ENCODE measurements around the gene MSI2. TPM values are rescaled to one million over a fixed set of nuclear protein-coding genes. Genes with fewer than 3 reads are reported as not detected.

MSI2 gene
- total and polyA plus RNA-seq, 7 experiments from 2014 or later, result 3.3 to 169 (median 125) TPM

GRCh38 chr17:57654040-57654775 is 397.9 kb downstream of the MSI2 start:
- Histone ChIP-seq H3K27me3 (ENCODE audit: control insufficient read depth in 2 of 2, insufficient read depth in 2 of 2, low read length in 2 of 2) (no peaks in the 10 kb centered on the region), H3K36me3 (ENCODE audit: control insufficient read depth in 2 of 3, insufficient read depth in 3 of 3, low read length in 3 of 3) (peaks cover 0 to 19% (median 0%) of the 10 kb centered on the region in 3 experiments), H3K27ac (ENCODE audit: low read depth, low read length) (no peak overlapping the region), H3K4me1 (ENCODE audit: control insufficient read depth in 2 of 2, insufficient read depth in 2 of 2, low read length in 2 of 2) (no peaks in the 10 kb centered on the region), H3K9me3 (ENCODE audit: control insufficient read depth in 2 of 3, low read length in 3 of 3) (no peaks in the 10 kb centered on the region), H3K4me3 (ENCODE audit: low read length) (no peak overlapping the region)
- no peak for ATAC-seq
- H3K4me3 Mint-ChIP-seq, result no peak overlapping the region
- no peaks in the 10 kb centered on the region for H3K9me3 Mint-ChIP-seq
- H3K4me1 Mint-ChIP-seq, result peaks cover 0 to 8% (median 3%) of the 10 kb centered on the region in 7 donors
- ChIA-PET CTCF (no interaction called here), POLR2A (no interaction called here)
- H3K27me3 Mint-ChIP-seq, result no peaks in the 10 kb centered on the region
- DNase-seq, result no peak
- peak overlapping the region in 2 of 9 donors; percentile 51 to 53 for H3K27ac Mint-ChIP-seq
- intact Hi-C loops (cut with micrococcal nuclease), result no loop called here
- peaks cover 3 to 39% (median 13%) of the 10 kb centered on the region in 5 donors for H3K36me3 Mint-ChIP-seq

DNA sequence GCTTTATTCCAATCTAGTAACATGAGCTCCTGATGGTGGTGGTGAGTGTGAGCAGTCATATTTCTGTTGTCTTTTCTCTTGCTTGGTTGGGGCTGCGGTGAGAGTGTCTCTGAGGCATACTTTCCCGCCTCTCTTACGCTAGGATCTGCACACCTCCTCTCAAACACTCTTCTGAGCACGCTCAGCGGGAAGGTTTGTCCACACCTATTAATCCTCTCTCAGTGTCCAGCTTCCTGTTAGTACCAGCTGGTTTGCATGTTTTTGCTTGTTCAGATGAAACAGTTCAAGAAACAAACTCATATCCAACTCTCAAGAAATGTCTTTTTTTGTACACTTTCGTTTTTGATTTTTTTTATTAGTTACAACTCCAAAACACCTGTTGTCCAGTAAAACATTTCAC is 399.2 kb downstream of the MSI2 start:
- Mint-ChIP-seq H3K4me1 (peaks cover 0 to 8% (median 3%) of the 10 kb centered on the region in 7 donors), H3K36me3 (peaks cover 7 to 43% (median 13%) of the 10 kb centered on the region in 5 donors), H3K4me3 (peak overlapping the region in 1 of 10 donors; percentile 41), H3K9me3 (no peaks in the 10 kb centered on the region), H3K27me3 (no peaks in the 10 kb centered on the region), H3K27ac (peak overlapping the region in 2 of 9 donors; percentile 39 to 65)
- intact Hi-C loops (cut with micrococcal nuclease), result no loop called here
- H3K27ac ChIP-seq (ENCODE audit: low read depth, low read length), result no peak overlapping the region
- H3K36me3 ChIP-seq (ENCODE audit: control insufficient read depth in 2 of 3, insufficient read depth in 3 of 3, low read length in 3 of 3), result peaks cover 0 to 26% (median 0%) of the 10 kb centered on the region in 3 experiments
- ATAC-seq (no peak), DNase-seq (no peak)
- POLR2A ChIA-PET, result interaction anchor here (0.7 kb wide), 1 partner anchor 10 kb away, joined by 3 read pairs; no protein-coding TSS in a partner anchor
- no peaks in the 10 kb centered on the region for H3K4me1 ChIP-seq (ENCODE audit: control insufficient read depth in 2 of 2, insufficient read depth in 2 of 2, low read length in 2 of 2)
- CTCF ChIA-PET, result no interaction called here
- H3K9me3 ChIP-seq (ENCODE audit: control insufficient read depth in 2 of 3, low read length in 3 of 3), result no peaks in the 10 kb centered on the region
- H3K4me3 ChIP-seq (ENCODE audit: low read length), result no peak overlapping the region
- no peaks in the 10 kb centered on the region for H3K27me3 ChIP-seq (ENCODE audit: control insufficient read depth in 2 of 2, insufficient read depth in 2 of 2, low read length in 2 of 2)

- intact Hi-C loops (cut with micrococcal nuclease), result no loop called here
- DNase-seq (no peak), ATAC-seq (no peak)
- H3K4me1 ChIP-seq (ENCODE audit: control insufficient read depth in 2 of 2, insufficient read depth in 2 of 2, low read length in 2 of 2), result no peaks in the 10 kb centered on the region
- H3K27ac ChIP-seq (ENCODE audit: low read depth, low read length), result no peak overlapping the region
- Mint-ChIP-seq H3K27ac (peak overlapping the region in 4 of 9 donors; percentile 12 to 61 (median 44)), H3K36me3 (peaks cover 5 to 46% (median 13%) of the 10 kb centered on the region in 5 donors), H3K27me3 (no peaks in the 10 kb centered on the region), H3K4me3 (no peak overlapping the region), H3K9me3 (no peaks in the 10 kb centered on the region), H3K4me1 (peaks cover 0 to 8% (median 3%) of the 10 kb centered on the region in 7 donors)
- no peaks in the 10 kb centered on the region for H3K27me3 ChIP-seq (ENCODE audit: control insufficient read depth in 2 of 2, insufficient read depth in 2 of 2, low read length in 2 of 2)
- CTCF ChIA-PET, result no interaction called here
- H3K9me3 ChIP-seq (ENCODE audit: control insufficient read depth in 2 of 3, low read length in 3 of 3), result no peaks in the 10 kb centered on the region
- H3K4me3 ChIP-seq (ENCODE audit: low read length), result no peak overlapping the region
- H3K36me3 ChIP-seq (ENCODE audit: control insufficient read depth in 2 of 3, insufficient read depth in 3 of 3, low read length in 3 of 3), result peaks cover 0 to 20% (median 0%) of the 10 kb centered on the region in 3 experiments
- POLR2A ChIA-PET, result no interaction called here
Observed at GRCh38 chr17:57657211-57657610, 400.9 kb downstream of the MSI2 start.

GRCh38 chr17:57662041-57662440 is 405.7 kb downstream of the MSI2 start:
- no peaks in the 10 kb centered on the region for H3K9me3 Mint-ChIP-seq
- no peaks in the 10 kb centered on the region for H3K27me3 Mint-ChIP-seq
- intact Hi-C loops (cut with micrococcal nuclease), result no loop called here
- peak overlapping the region in 2 of 9 donors; percentile 52 to 55 for H3K27ac Mint-ChIP-seq
- ATAC-seq (no peak), DNase-seq (no peak)
- POLR2A ChIA-PET, result interaction anchor here (0.7 kb wide), 1 partner anchor 61 kb away, joined by 3 read pairs; no protein-coding TSS in a partner anchor
- CTCF ChIA-PET, result interaction anchor here (0.7 to 1.2 kb wide), 3 partner anchors 10 to 64 kb away, joined by 3 to 6 read pairs (median 3); no protein-coding TSS in a partner anchor
- peaks cover 0 to 15% (median 0%) of the 10 kb centered on the region in 3 experiments for H3K36me3 ChIP-seq (ENCODE audit: control insufficient read depth in 2 of 3, insufficient read depth in 3 of 3, low read length in 3 of 3)
- no peak overlapping the region for H3K4me3 Mint-ChIP-seq
- no peak overlapping the region for H3K27ac ChIP-seq (ENCODE audit: low read depth, low read length)
- H3K4me3 ChIP-seq (ENCODE audit: low read length), result no peak overlapping the region
- peaks cover 0 to 7% (median 0%) of the 10 kb centered on the region in 7 donors for H3K4me1 Mint-ChIP-seq
- H3K27me3 ChIP-seq (ENCODE audit: control insufficient read depth in 2 of 2, insufficient read depth in 2 of 2, low read length in 2 of 2), result no peaks in the 10 kb centered on the region
- peaks cover 0 to 19% (median 3%) of the 10 kb centered on the region in 5 donors for H3K36me3 Mint-ChIP-seq
- H3K9me3 ChIP-seq (ENCODE audit: control insufficient read depth in 2 of 3, low read length in 3 of 3), result no peaks in the 10 kb centered on the region
- no peaks in the 10 kb centered on the region for H3K4me1 ChIP-seq (ENCODE audit: control insufficient read depth in 2 of 2, insufficient read depth in 2 of 2, low read length in 2 of 2)

- no peaks in the 10 kb centered on the region for H3K9me3 Mint-ChIP-seq
- DNase-seq (peak in 1 of 9 donors; percentile 10), ATAC-seq (peak; percentile 78)
- no peak overlapping the region for H3K4me3 Mint-ChIP-seq
- no peaks in the 10 kb centered on the region for H3K27me3 Mint-ChIP-seq
- intact Hi-C loops (cut with micrococcal nuclease), result no loop called here
- no peak overlapping the region for H3K4me3 ChIP-seq (ENCODE audit: low read length)
- no peaks in the 10 kb centered on the region for H3K27me3 ChIP-seq (ENCODE audit: control insufficient read depth in 2 of 2, insufficient read depth in 2 of 2, low read length in 2 of 2)
- CTCF ChIA-PET, result interaction anchor here (1.1 to 1.2 kb wide), 2 partner anchors 9 to 65 kb away, joined by 3 to 6 read pairs; no protein-coding TSS in a partner anchor
- H3K27ac ChIP-seq (ENCODE audit: low read depth, low read length), result no peak overlapping the region
- H3K4me1 ChIP-seq (ENCODE audit: control insufficient read depth in 2 of 2, insufficient read depth in 2 of 2, low read length in 2 of 2), result no peaks in the 10 kb centered on the region
- POLR2A ChIA-PET, result interaction anchor here (0.7 kb wide), 1 partner anchor 62 kb away, joined by 3 read pairs; no protein-coding TSS in a partner anchor
- H3K27ac Mint-ChIP-seq, result peak overlapping the region in 2 of 9 donors; percentile 52 to 58
- H3K36me3 ChIP-seq (ENCODE audit: control insufficient read depth in 2 of 3, insufficient read depth in 3 of 3, low read length in 3 of 3), result peaks cover 0 to 13% (median 0%) of the 10 kb centered on the region in 3 experiments
- H3K4me1 Mint-ChIP-seq, result peaks cover 0 to 10% (median 0%) of the 10 kb centered on the region in 7 donors
- H3K36me3 Mint-ChIP-seq, result peaks cover 0 to 20% (median 3%) of the 10 kb centered on the region in 5 donors
- H3K9me3 ChIP-seq (ENCODE audit: control insufficient read depth in 2 of 3, low read length in 3 of 3), result no peaks in the 10 kb centered on the region
Observed at GRCh38 chr17:57662644-57663308, 406.5 kb downstream of the MSI2 start.

GRCh38 chr17:57663326-57664070 is 407.2 kb downstream of the MSI2 start:
- POLR2A ChIA-PET, result no interaction called here
- no peak overlapping the region for H3K27ac ChIP-seq (ENCODE audit: low read depth, low read length)
- H3K4me1 ChIP-seq (ENCODE audit: control insufficient read depth in 2 of 2, insufficient read depth in 2 of 2, low read length in 2 of 2), result no peaks in the 10 kb centered on the region
- Mint-ChIP-seq H3K36me3 (peaks cover 0 to 17% (median 3%) of the 10 kb centered on the region in 5 donors), H3K9me3 (no peaks in the 10 kb centered on the region), H3K4me1 (peaks cover 0 to 10% (median 0%) of the 10 kb centered on the region in 7 donors), H3K27me3 (no peaks in the 10 kb centered on the region), H3K27ac (peak overlapping the region in 4 of 9 donors; percentile 1 to 80 (median 41)), H3K4me3 (no peak overlapping the region)
- H3K36me3 ChIP-seq (ENCODE audit: control insufficient read depth in 2 of 3, insufficient read depth in 3 of 3, low read length in 3 of 3), result peaks cover 0 to 13% (median 0%) of the 10 kb centered on the region in 3 experiments
- DNase-seq, result no peak
- H3K9me3 ChIP-seq (ENCODE audit: control insufficient read depth in 2 of 3, low read length in 3 of 3), result no peaks in the 10 kb centered on the region
- ATAC-seq, result no peak
- H3K27me3 ChIP-seq (ENCODE audit: control insufficient read depth in 2 of 2, insufficient read depth in 2 of 2, low read length in 2 of 2), result no peaks in the 10 kb centered on the region
- CTCF ChIA-PET, result interaction anchor here (1.2 kb wide), 1 partner anchor 65 kb away, joined by 3 read pairs; no protein-coding TSS in a partner anchor
- intact Hi-C loops (cut with micrococcal nuclease), result no loop called here
- no peak overlapping the region for H3K4me3 ChIP-seq (ENCODE audit: low read length)

Measured in naive thymus-derived CD4-positive, alpha-beta T cell (primary cell).